Glomerular visceral epithelial cell (primary cell): ENCODE measurements around the gene USP47.
A peak's percentile ranks its signal among the peaks of the same experiment; 100 is the strongest.

Experiments used
- DNase-seq: peaks from one replicate; pipeline ENCODE4 v3.0.0-alpha.2; 2016; ENCODE audit errors: extremely low spot score

Gene USP47

GRCh38 chr11:11937433-11937832 lies 95.7 kb downstream of the USP47 start:
- no peak for DNase-seq

- DNase-seq, result no peak
Observed at GRCh38 chr11:11937957-11938356, 96.2 kb downstream of the USP47 start.

- no peak for DNase-seq
Observed at GRCh38 chr11:11940551-11940950, 98.8 kb downstream of the USP47 start.

- no peak for DNase-seq
Observed at GRCh38 chr11:11942668-11943067, 100.9 kb downstream of the USP47 start.

- DNase-seq, result no peak
Observed at GRCh38 chr11:11944444-11944843, 102.7 kb downstream of the USP47 start.

- DNase-seq, result peak; percentile 17
Observed at GRCh38 chr11:11946180-11946579, 104.4 kb downstream of the USP47 start.

- no peak for DNase-seq
Observed at GRCh38 chr11:11946878-11947277, 105.1 kb downstream of the USP47 start.

- no peak for DNase-seq
Observed at GRCh38 chr11:11947825-11948224, 106.1 kb downstream of the USP47 start.

- DNase-seq, result no peak
Observed at GRCh38 chr11:11948242-11948947, 106.6 kb downstream of the USP47 start.

GRCh38 chr11:11949482-11949881 lies 107.7 kb downstream of the USP47 start:
- no peak for DNase-seq

- DNase-seq, result no peak
Observed at GRCh38 chr11:11952036-11952435, 110.3 kb downstream of the USP47 start.

GRCh38 chr11:11956006-11956405 lies 114.2 kb downstream of the USP47 start:
- DNase-seq, result no peak

GRCh38 chr11:11958403-11959231 lies 116.8 kb downstream of the USP47 start:
- no peak for DNase-seq

GRCh38 chr11:11959601-11960000 lies 117.8 kb downstream of the USP47 start:
- DNase-seq, result no peak

GRCh38 chr11:11960687-11961086 lies 118.9 kb downstream of the USP47 start:
- DNase-seq, result no peak

GRCh38 chr11:11961399-11962028 lies 119.7 kb downstream of the USP47 start:
- DNase-seq, result no peak

GRCh38 chr11:11963067-11963466 lies 121.3 kb downstream of the USP47 start:
- DNase-seq, result no peak

GRCh38 chr11:11963842-11964773 lies 122.3 kb downstream of the USP47 start:
- DNase-seq, result no peak

- DNase-seq, result no peak
Observed at GRCh38 chr11:11964774-11965150, 123.0 kb downstream of the USP47 start.

- no peak for DNase-seq
Observed at GRCh38 chr11:11965192-11965591, 123.4 kb downstream of the USP47 start.

GRCh38 chr11:11965656-11966353 lies 124.0 kb downstream of the USP47 start:
- DNase-seq, result no peak
